DMS 273 (cell line): ENCODE data around the gene NPDC1.
A peak's percentile ranks its signal among the peaks of the same experiment; 100 is the strongest.

ENCODE experiments used
- DNase-seq: peaks from one replicate; lab custom pipeline; 2025; ENCODE audit not compliant: unreplicated experiment; lab: John Stamatoyannopoulos, UW

NPDC1 gene

GRCh38 chr9:137057545-137057944, 11.6 kb upstream of the NPDC1 start:
- DNase-seq: peak; percentile 73

- no peak for DNase-seq
Measured at GRCh38 chr9:137056739-137057415, 10.9 kb upstream of the NPDC1 start.

GRCh38 chr9:137055385-137056364, 9.7 kb upstream of the NPDC1 start:
- DNase-seq: peak; percentile 74

- no peak for DNase-seq
Measured at GRCh38 chr9:137054932-137055384, 9.0 kb upstream of the NPDC1 start.

- DNase-seq: no peak
Measured at GRCh38 chr9:137053944-137054931, 8.3 kb upstream of the NPDC1 start, which contains the start of gene ENTPD2. Gene ENTPD2 (minus strand): TSS chr9:137054061. CDS start chr9:137053997, 64 bp downstream.

- DNase-seq: no peak
Measured at GRCh38 chr9:137052998-137053943, 7.3 kb upstream of the NPDC1 start.

GRCh38 chr9:137052293-137052692, 6.3 kb upstream of the NPDC1 start:
- DNase-seq: no peak

- DNase-seq: no peak
Measured at GRCh38 chr9:137051145-137051724, 5.3 kb upstream of the NPDC1 start.

- DNase-seq: peak; percentile 37
Measured at GRCh38 chr9:137050570-137050969, 4.6 kb upstream of the NPDC1 start.

GRCh38 chr9:137049544-137050449, 3.8 kb upstream of the NPDC1 start:
- peak; percentile 81 for DNase-seq

- peak; percentile 77 for DNase-seq
Measured at GRCh38 chr9:137048655-137049543, 2.9 kb upstream of the NPDC1 start.

GRCh38 chr9:137045294-137046087, 486 bp downstream of the NPDC1 start:
- DNase-seq: peak; percentile 91

- peak; percentile 83 for DNase-seq
Measured at GRCh38 chr9:137044502-137045177, 1.3 kb downstream of the NPDC1 start.

- DNase-seq: peak; percentile 52
Measured at GRCh38 chr9:137044037-137044436, 1.9 kb downstream of the NPDC1 start.
